HG03025 (cell line): ENCODE measurements around the gene SRGN.
A peak's percentile ranks its signal among the peaks of the same experiment; 100 is the strongest.

ENCODE experiments used
- ATAC-seq: cut with Tn5 transposase; IDR thresholded peaks from one replicate; pipeline ENCODE4 v1.9.1; 2021; ENCODE audit warnings: mild to moderate bottlenecking, moderate library complexity; ENCODE audit not compliant: unreplicated experiment, low FRiP score

The SRGN gene

GRCh38 chr10:69088801-69089501 is 1.0 kb downstream of the SRGN start:
- no peak for ATAC-seq

GRCh38 chr10:69089638-69090599 is 2.0 kb downstream of the SRGN start:
- ATAC-seq = no peak

GRCh38 chr10:69090685-69091084 is 2.8 kb downstream of the SRGN start:
- no peak for ATAC-seq

GRCh38 chr10:69091143-69091651 is 3.3 kb downstream of the SRGN start:
- no peak for ATAC-seq

GRCh38 chr10:69092959-69093850 is 5.3 kb downstream of the SRGN start:
- ATAC-seq = no peak

- ATAC-seq = no peak
Observed at GRCh38 chr10:69093933-69094332, 6.0 kb downstream of the SRGN start.

GRCh38 chr10:69096045-69096444 is 8.1 kb downstream of the SRGN start:
- ATAC-seq = no peak

GRCh38 chr10:69097729-69098128 is 9.8 kb downstream of the SRGN start:
- no peak for ATAC-seq

GRCh38 chr10:69100136-69100872 is 12.4 kb downstream of the SRGN start:
- ATAC-seq = no peak

- no peak for ATAC-seq
Observed at GRCh38 chr10:69101451-69102095, 13.7 kb downstream of the SRGN start.

GRCh38 chr10:69102440-69102839 is 14.5 kb downstream of the SRGN start:
- no peak for ATAC-seq

GRCh38 chr10:69103784-69104183 is 15.9 kb downstream of the SRGN start:
- ATAC-seq = no peak

GRCh38 chr10:69104994-69105790 is 17.3 kb downstream of the SRGN start:
- no peak for ATAC-seq

- no peak for ATAC-seq
Observed at GRCh38 chr10:69107176-69107490, 19.2 kb downstream of the SRGN start.

- ATAC-seq = no peak
Observed at GRCh38 chr10:69107699-69108098, 19.8 kb downstream of the SRGN start.

GRCh38 chr10:69119896-69120295 is 32.0 kb downstream of the SRGN start:
- ATAC-seq = no peak

GRCh38 chr10:69123306-69123746 is 35.4 kb downstream of the SRGN start:
- ATAC-seq = peak; percentile 47

- peak; percentile 80 for ATAC-seq
Observed at GRCh38 chr10:69123747-69124562, 36.1 kb downstream of the SRGN start, which contains the start of gene VPS26A. VPS26A (plus strand) TSS chr10:69124178; CDS start chr10:69124278, 100 bp downstream.
